H1 (cell line): ENCODE data around the gene IQCC. TPM values are rescaled to one million over a fixed set of nuclear protein-coding genes. Genes with fewer than 3 reads are reported as not detected.

Experiments
- CTCF ChIA-PET: fragments of 300-600 bp; sonication (Branson Sonifier 250); formaldehyde crosslinking; loops from one replicate; lab custom pipeline; 2021; ENCODE audit not compliant: partially characterized antibody; lab: Charles Lee
- POLR2A ChIA-PET: fragments of 300-600 bp; sonication (Branson Sonifier 250); formaldehyde crosslinking; loops from one replicate; lab custom pipeline; 2021; ENCODE audit warnings: inconsistent platforms; ENCODE audit not compliant: partially characterized antibody; lab: Charles Lee
- DNase-seq, 2 experiments: peaks; one replicate each; pipeline versions ENCODE4 v3.0.0 to v3.0.0-alpha.2; 2010 to 2022; ENCODE audit warnings: low spot score in 2 of 2, low read depth in 1 of 2, mixed read lengths in 1 of 2
- FAIRE-seq: peaks from 2 replicates; lab custom pipeline; 2011; peaks lifted over from hg19 to GRCh38; lab: Jason Lieb, UNC
- H2AFZ ChIP-seq: 2 replicates; pipeline ENCODE4 v1.8.1; 2012; ENCODE audit warnings: low read length, inconsistent platforms
- H2AK5ac ChIP-seq: 2 replicates; pipeline ENCODE4 v1.6.1; 2013; ENCODE audit warnings: low read depth, low read length
- H2BK120ac ChIP-seq: replicated peaks from 2 replicates; pipeline ENCODE3; 2013; ENCODE audit warnings: low read depth, low read length, inconsistent platforms
- H2BK12ac ChIP-seq: 2 replicates; pipeline ENCODE4 v1.6.1; 2013; ENCODE audit warnings: low read depth, low read length
- H2BK15ac ChIP-seq: 2 replicates; pipeline ENCODE4 v1.6.1; 2013; ENCODE audit warnings: low read length
- H2BK20ac ChIP-seq: 2 replicates; pipeline ENCODE4 v1.6.1; 2013; ENCODE audit warnings: low read length
- H2BK5ac ChIP-seq: 2 replicates; pipeline ENCODE4 v1.6.1; 2013; ENCODE audit warnings: low read depth, low read length
- H3K14ac ChIP-seq: 2 replicates; pipeline ENCODE4 v1.6.1; 2013; ENCODE audit warnings: inconsistent platforms; ENCODE audit not compliant: insufficient read length
- H3K18ac ChIP-seq: 2 replicates; pipeline ENCODE4 v1.6.1; 2013; ENCODE audit warnings: low read length; ENCODE audit errors: extremely low read depth
- H3K23ac ChIP-seq: 2 replicates; pipeline ENCODE4 v1.6.1; 2013; ENCODE audit warnings: inconsistent platforms; ENCODE audit not compliant: insufficient read length
- H3K23me2 ChIP-seq: 2 replicates; pipeline ENCODE4 v1.6.1; 2013; ENCODE audit warnings: low read depth, low read length
- H3K27ac ChIP-seq: 2 replicates; pipeline ENCODE4 v1.6.1; 2011; ENCODE audit warnings: low read depth, low read length, inconsistent platforms
- H3K27me3 ChIP-seq, 4 experiments: replicated peaks in 1 of 4; 1 replicate in 1 of 4; 2 replicates in 3 of 4; pipeline versions ENCODE4 v1.6.1 to v1.8.1; 2011 to 2013; ENCODE audit warnings: low read length in 3 of 4, mild to moderate bottlenecking in 3 of 4, inconsistent platforms in 2 of 4, mixed read lengths in 2 of 4, moderate library complexity in 1 of 4; ENCODE audit not compliant: control insufficient read depth in 3 of 4, insufficient read depth in 3 of 4; ENCODE audit errors: extremely low read depth in 1 of 4
- H3K36me3 ChIP-seq, 4 experiments: 2 replicates each; pipeline versions ENCODE4 v1.6.1 to v1.8.1; 2011 to 2013; ENCODE audit warnings: mild to moderate bottlenecking in 4 of 4, low read length in 3 of 4, moderate library complexity in 2 of 4, control low read depth in 1 of 4, inconsistent platforms in 1 of 4; ENCODE audit not compliant: insufficient read depth in 4 of 4, control insufficient read depth in 2 of 4
- H3K4ac ChIP-seq: replicated peaks from 2 replicates; pipeline ENCODE3; 2013; ENCODE audit warnings: low read length, low read depth, mixed read lengths, inconsistent platforms; ENCODE audit not compliant: insufficient read length
- H3K4me1 ChIP-seq, 4 experiments: replicated peaks in 1 of 4; 1 replicate in 1 of 4; 2 replicates in 3 of 4; pipeline versions ENCODE4 v1.6.1 to v1.8.1; 2011 to 2013; ENCODE audit warnings: low read length in 3 of 4, inconsistent platforms in 2 of 4, mixed read lengths in 1 of 4; ENCODE audit not compliant: insufficient read depth in 4 of 4, control insufficient read depth in 3 of 4
- H3K4me2 ChIP-seq, 2 experiments: 2 replicates each; pipeline versions ENCODE4 v1.6.1 to v1.8.1; 2011 to 2013; ENCODE audit warnings: low read depth in 2 of 2, low read length in 2 of 2, control low read depth in 1 of 2, inconsistent platforms in 1 of 2, mild to moderate bottlenecking in 1 of 2; ENCODE audit not compliant: insufficient read depth in 1 of 2
- H3K4me3 ChIP-seq, 4 experiments: fragments of 200-600, 300-600 bp in 1 of 4; sonication (generic), shearing (Covaris generic), sonication (Bioruptor Twin) in 1 of 4; 2 replicates each; pipeline versions ENCODE4 v1.5.1 to v1.8.1; 2011 to 2016; ENCODE audit warnings: low read length in 4 of 4, low read depth in 3 of 4, control low read depth in 2 of 4, inconsistent platforms in 2 of 4, mild to moderate bottlenecking in 2 of 4, mixed read lengths in 1 of 4, moderate library complexity in 1 of 4; ENCODE audit not compliant: insufficient read depth in 2 of 4; ENCODE audit errors: extremely low read depth in 1 of 4
- H3K56ac ChIP-seq: replicated peaks from 2 replicates; pipeline ENCODE3; 2013; ENCODE audit warnings: low read depth, mild to moderate bottlenecking, mixed read lengths, low read length, inconsistent platforms; ENCODE audit not compliant: insufficient read length
- H3K79me1 ChIP-seq: 2 replicates; pipeline ENCODE4 v1.6.1; 2013; ENCODE audit warnings: low read depth, low read length, control low read depth
- H3K79me2 ChIP-seq, 2 experiments: 2 replicates each; pipeline versions ENCODE4 v1.6.1 to v1.8.1; 2012 to 2013; ENCODE audit warnings: low read length in 2 of 2, mild to moderate bottlenecking in 2 of 2, inconsistent platforms in 1 of 2; ENCODE audit not compliant: insufficient read depth in 2 of 2, control insufficient read depth in 1 of 2
- H3K9ac ChIP-seq, 4 experiments: replicated peaks in 1 of 4; 1 replicate in 1 of 4; 2 replicates in 3 of 4; pipeline versions ENCODE4 v1.6.1 to v1.8.1; 2011 to 2013; ENCODE audit warnings: low read depth in 3 of 4, low read length in 3 of 4, control low read depth in 2 of 4, mild to moderate bottlenecking in 2 of 4, moderate library complexity in 2 of 4, inconsistent platforms in 1 of 4; ENCODE audit errors: extremely low read depth in 1 of 4
- H3K9me3 ChIP-seq, 2 experiments: 2 replicates each; pipeline versions ENCODE4 v1.6.1 to v1.8.1; 2012 to 2013; ENCODE audit warnings: mild to moderate bottlenecking in 2 of 2, moderate library complexity in 2 of 2, control low read depth in 1 of 2, inconsistent platforms in 1 of 2, low read depth in 1 of 2, low read length in 1 of 2, mixed read lengths in 1 of 2; ENCODE audit not compliant: insufficient read depth in 2 of 2
- H4K20me1 ChIP-seq, 2 experiments: replicated peaks in 1 of 2; 2 replicates each; pipeline versions ENCODE3 to v1.8.1; 2011 to 2013; ENCODE audit warnings: inconsistent platforms in 2 of 2, low read length in 2 of 2, mild to moderate bottlenecking in 1 of 2; ENCODE audit not compliant: insufficient read depth in 2 of 2, control insufficient read depth in 1 of 2
- H4K5ac ChIP-seq: 2 replicates; pipeline ENCODE4 v1.6.1; 2013; ENCODE audit warnings: low read length, low read depth, mixed read lengths, inconsistent platforms; ENCODE audit not compliant: insufficient read length
- H4K8ac ChIP-seq: 2 replicates; pipeline ENCODE4 v1.8.0; 2013; ENCODE audit warnings: mild to moderate bottlenecking, moderate library complexity, low read length, inconsistent platforms; ENCODE audit not compliant: insufficient read depth; ENCODE audit errors: extremely low read depth
- H4K91ac ChIP-seq: replicated peaks from 2 replicates; pipeline ENCODE3; 2013; ENCODE audit warnings: low read length, mixed read lengths, inconsistent platforms; ENCODE audit not compliant: insufficient read length
- HDAC6 ChIP-seq: IDR thresholded peaks from one replicate; pipeline ENCODE4 v1.7.1; 2012; ENCODE audit warnings: low read depth, mild to moderate bottlenecking, inconsistent platforms, low read length, moderate library complexity
- TCF12 ChIP-seq: IDR thresholded peaks from 2 replicates; pipeline ENCODE4 v1.6.1; 2011; ENCODE audit warnings: low read depth, mild to moderate bottlenecking, low read length
- WGBS, 2 experiments: shearing (Covaris generic) in 1 of 2; methylation state at CpG; one replicate each; pipeline versions ENCODE4 v1.1.6 to v1.1.7; 2013 to 2015; ENCODE audit warnings: low lambda C conversion rate in 2 of 2, mixed read lengths in 2 of 2, inconsistent platforms in 1 of 2, low coverage in 1 of 2, missing lambda C conversion rate in 1 of 2; ENCODE audit not compliant: insufficient replicate concordance in 2 of 2, insufficient coverage in 1 of 2, insufficient read length in 1 of 2; ENCODE audit errors: extremely low coverage in 1 of 2, missing lambda C conversion rate in 1 of 2; 5-methylcytosine and 5-hydroxymethylcytosine counted together
- polyA plus RNA-seq, 7 experiments: library from polyadenylated mRNA; depleted of rRNA in 3 of 7; stranded (reverse) in 5 of 7; unstranded in 2 of 7; fragments of >200 nt in 5 of 7; fragments of 200-250 nt in 2 of 7; gene quantifications; 1 replicate in 5 of 7; 2 replicates in 1 of 7; 4 replicates in 1 of 7; pipeline versions ENCODE4 v1.2.1 to v1.2.3, GENCODE V29; 2011 to 2013; ENCODE audit warnings: missing spikeins in 2 of 7, mixed read lengths in 2 of 7
- total RNA-seq: library from RNA; stranded (reverse); fragmentation: NEBNext Ultra II Directional; extraction: Animal tissue kit (Norgen Biotek cat#: 25700); gene quantifications from 2 replicates; pipeline ENCODE4 v1.2.1, GENCODE V29; 2021
- TF ChIP-seq, protein P1 (sequence below): IDR thresholded peaks from 2 replicates; pipeline ENCODE4 v1.6.1; 2011; ENCODE audit warnings: low read depth, mild to moderate bottlenecking, low read length; ENCODE audit not compliant: insufficient read depth

IQCC gene
- total and polyA plus RNA-seq, 2 of the 8 experiments (the other 6 are each of a cell fraction or from before 2014, with no cell fraction given): 2.5 to 4.2 TPM

DNA sequence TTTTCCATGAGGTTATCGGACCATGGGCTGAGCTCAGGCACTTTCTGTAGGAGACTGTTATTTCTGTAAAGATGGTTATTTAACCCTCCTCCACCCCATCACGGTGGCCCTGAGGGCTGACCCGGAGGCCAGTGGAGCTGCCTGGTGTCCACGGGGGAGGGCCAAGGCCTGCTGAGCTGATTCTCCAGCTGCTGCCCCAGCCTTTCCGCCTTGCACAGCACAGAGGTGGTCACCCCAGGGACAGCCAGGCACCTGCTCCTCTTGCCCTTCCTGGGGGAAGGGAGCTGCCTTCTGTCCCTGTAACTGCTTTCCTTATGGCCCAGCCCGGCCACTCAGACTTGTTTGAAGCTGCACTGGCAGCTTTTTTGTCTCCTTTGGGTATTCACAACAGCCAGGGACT lies 7.6 kb upstream of the IQCC start:
- Histone ChIP-seq H2BK12ac (no peak overlapping the region), H3K36me3 (peaks cover 28 to 49% (median 39%) of the 10 kb centered on the region in 4 experiments; a peak in 7 of 8 replicates), H2BK15ac (no peak overlapping the region), H2AK5ac (no peak overlapping the region), H4K5ac (no peak overlapping the region), H3K4me2 (no peak overlapping the region), H3K27me3 (no peaks in the 10 kb centered on the region; a peak in 1 of 7 replicates), H2AFZ (no peak overlapping the region), H3K79me2 (no peaks in the 10 kb centered on the region), H2BK120ac (no peak overlapping the region), H4K91ac (no peak overlapping the region), H2BK20ac (no peak overlapping the region), H2BK5ac (no peak overlapping the region), H3K23ac (no peak overlapping the region), H4K20me1 (peaks cover 6 to 8% of the 10 kb centered on the region in 2 experiments), H3K4me3 (no peak overlapping the region), H3K9ac (no peak overlapping the region), H3K4ac (no peak overlapping the region), H3K9me3 (no peaks in the 10 kb centered on the region), H3K27ac (no peak overlapping the region)
- no peak for DNase-seq
- POLR2A ChIA-PET: interaction anchor here (0.7 to 21.3 kb wide), 14 partner anchors 11 to 143 kb away, joined by 3 to 332 read pairs (median 6); partner anchors contain the start of genes DCDC2B, IQCC, TMEM39B and TXLNA
- WGBS, 2 experiments: 94% methylated on average over 6 of the region's 6 CpGs; no CpG with 5 or more reads in 1 of the 2 experiments
- CTCF ChIA-PET: interaction anchor here (1.8 to 2.4 kb wide), 3 partner anchors 18 to 50 kb away, joined by 7 to 16 read pairs (median 8); no protein-coding TSS in a partner anchor
- TF ChIP-seq, protein P1, sequence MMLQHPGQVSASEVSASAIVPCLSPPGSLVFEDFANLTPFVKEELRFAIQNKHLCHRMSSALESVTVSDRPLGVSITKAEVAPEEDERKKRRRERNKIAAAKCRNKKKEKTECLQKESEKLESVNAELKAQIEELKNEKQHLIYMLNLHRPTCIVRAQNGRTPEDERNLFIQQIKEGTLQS: no peak
- no peak for TF ChIP-seq TCF12
- TF ChIP-seq HDAC6: no peak
- TF ChIP-seq, all 59 proteins: peak for 0
- peaks cover 13 to 28% (median 18%) of the 10 kb centered on the region in 4 experiments for H3K4me1 ChIP-seq
- H3K79me1 ChIP-seq: 0 out of 2 replicates have a peak, but pooled peaks cover 3% of the 10 kb centered on the region
- H3K56ac ChIP-seq: no peak overlapping the region
- H3K23me2 ChIP-seq: peaks cover 9% of the 10 kb centered on the region; the same call in 1 of the 2 replicates
- no peak overlapping the region for H4K8ac ChIP-seq
- FAIRE-seq: no peak
- no peak overlapping the region for H3K18ac ChIP-seq
- no peak overlapping the region for H3K14ac ChIP-seq
